HEK293 (cell line): Measurements from ENCODE around the gene FAM193B.

Experiments used
- CTCF ChIA-PET: fragments of 350-600 bp; formaldehyde crosslinking; extraction: SDS; loops from one replicate; lab custom pipeline; 2021; ENCODE audit warnings: antibody characterized with exemption; lab: Yijun Ruan, JAX
- POLR2A ChIA-PET: fragments of 300-600 bp; formaldehyde crosslinking; extraction: SDS; loops from one replicate; lab custom pipeline; 2020; ENCODE audit warnings: antibody characterized with exemption, inconsistent platforms; lab: Yijun Ruan, JAX
- H3K27ac ChIP-seq: fragments of 200-500 bp; sonication (Bioruptor generic); 2 replicates; pipeline ENCODE4 v1.5.1; 2014; ENCODE audit warnings: low read depth, low read length, control low read depth, inconsistent platforms; ENCODE audit errors: extremely low read depth
- H3K36me3 ChIP-seq, 2 experiments: fragments of 200-500 bp in 1 of 2; sonication (Bioruptor generic) in 1 of 2; 1 replicate in 1 of 2; 2 replicates in 1 of 2; pipeline ENCODE4 v1.5.1; 2014 to 2017; ENCODE audit warnings: inconsistent platforms in 2 of 2, low read length in 2 of 2; ENCODE audit not compliant: control insufficient read depth in 2 of 2, insufficient read depth in 1 of 2
- H3K4me1 ChIP-seq: fragments of 200-500 bp; sonication (Bioruptor generic); 2 replicates; pipeline ENCODE4 v1.5.1; 2014; ENCODE audit warnings: mild to moderate bottlenecking, low read length, inconsistent platforms; ENCODE audit not compliant: control insufficient read depth, insufficient read depth
- H3K4me3 ChIP-seq: 2 replicates; pipeline ENCODE4 v1.5.1; 2011; ENCODE audit warnings: low read depth, mild to moderate bottlenecking, control low read depth, low read length, moderate library complexity
- H3K9me3 ChIP-seq: fragments of 200-500 bp; sonication (Bioruptor generic); 2 replicates; pipeline ENCODE4 v1.5.1; 2014; ENCODE audit warnings: low read depth, low read length, inconsistent platforms; ENCODE audit not compliant: control insufficient read depth, insufficient read depth
- BCL11B ChIP-seq: fragments of 450-650 bp; formaldehyde crosslinking; IDR thresholded peaks from 2 replicates; pipeline ENCODE4 v1.5.1; 2016; ENCODE audit warnings: low read depth, missing biosample characterization, missing genetic modification characterization
- CTCF ChIP-seq: fragments of 450-650 bp; formaldehyde crosslinking; IDR thresholded peaks from 2 replicates; pipeline ENCODE4 v1.5.1; 2016; ENCODE audit warnings: missing biosample characterization, missing genetic modification characterization
- GLI2 ChIP-seq: fragments of 450-650 bp; formaldehyde crosslinking; IDR thresholded peaks from 2 replicates; pipeline ENCODE4; 2017; ENCODE audit warnings: missing biosample characterization, missing genetic modification characterization, low read depth, borderline replicate concordance
- MZF1 ChIP-seq: fragments of 450-650 bp; formaldehyde crosslinking; IDR thresholded peaks from 2 replicates; pipeline ENCODE4 v1.5.1; 2017; ENCODE audit warnings: missing biosample characterization, missing genetic modification characterization, borderline replicate concordance
- PRDM6 ChIP-seq: fragments of 450-650 bp; formaldehyde crosslinking; IDR thresholded peaks from 2 replicates; pipeline ENCODE4 v1.5.1; 2017; ENCODE audit warnings: missing biosample characterization, missing genetic modification characterization
- SP3 ChIP-seq: fragments of 450-650 bp; formaldehyde crosslinking; IDR thresholded peaks from 2 replicates; pipeline ENCODE4 v1.5.1; 2016; ENCODE audit warnings: missing biosample characterization, missing genetic modification characterization
- WT1 ChIP-seq: fragments of 450-650 bp; formaldehyde crosslinking; IDR thresholded peaks from 2 replicates; pipeline ENCODE4 v1.5.1; 2016; ENCODE audit warnings: missing biosample characterization, missing genetic modification characterization
- ZNF184 ChIP-seq: fragments of 450-650 bp; IDR thresholded peaks from 2 replicates; pipeline ENCODE4 v1.5.1; 2018; ENCODE audit warnings: missing biosample characterization, mild to moderate bottlenecking, missing genetic modification characterization
- ZNF19 ChIP-seq: fragments of 450-650 bp; formaldehyde crosslinking; IDR thresholded peaks from 2 replicates; pipeline ENCODE4; 2016; ENCODE audit warnings: missing biosample characterization, missing genetic modification characterization, low read depth
- ZNF221 ChIP-seq: fragments of 450-650 bp; formaldehyde crosslinking; IDR thresholded peaks from 2 replicates; pipeline ENCODE4 v1.5.1; 2017; ENCODE audit warnings: missing biosample characterization, missing genetic modification characterization, borderline replicate concordance
- ZNF223 ChIP-seq: fragments of 450-650 bp; formaldehyde crosslinking; IDR thresholded peaks from 2 replicates; pipeline ENCODE4 v1.5.1; 2016; ENCODE audit warnings: missing biosample characterization, missing genetic modification characterization
- ZNF274 ChIP-seq, 2 experiments: fragments of 200-500 bp in 1 of 2; fragments of 450-650 bp in 1 of 2; sonication (Bioruptor generic) in 1 of 2; formaldehyde crosslinking in 1 of 2; IDR thresholded peaks; 2 replicates each; pipeline versions ENCODE4 v1.5.1 to v1.6.1; 2014 to 2016; ENCODE audit warnings: borderline replicate concordance in 1 of 2, inconsistent platforms in 1 of 2, low read length in 1 of 2, missing biosample characterization in 1 of 2, missing genetic modification characterization in 1 of 2
- ZNF335 ChIP-seq: fragments of 450-650 bp; formaldehyde crosslinking; conservative IDR thresholded peaks from 2 replicates; pipeline ENCODE4 v1.5.1; 2016; ENCODE audit warnings: missing biosample characterization, missing genetic modification characterization
- ZNF473 ChIP-seq: fragments of 450-650 bp; formaldehyde crosslinking; IDR thresholded peaks from 2 replicates; pipeline ENCODE4 v1.5.1; 2017; ENCODE audit warnings: missing biosample characterization, missing genetic modification characterization
- ZNF518A ChIP-seq: fragments of 450-650 bp; formaldehyde crosslinking; conservative IDR thresholded peaks from 2 replicates; pipeline ENCODE4 v1.5.1; 2016; ENCODE audit warnings: low read depth, missing biosample characterization, missing genetic modification characterization
- ZNF548 ChIP-seq: fragments of 450-650 bp; formaldehyde crosslinking; IDR thresholded peaks from 2 replicates; pipeline ENCODE4 v1.5.1; 2016; ENCODE audit warnings: missing biosample characterization, missing genetic modification characterization
- ZNF555 ChIP-seq: fragments of 450-650 bp; formaldehyde crosslinking; conservative IDR thresholded peaks from 2 replicates; pipeline ENCODE4 v1.5.1; 2017; ENCODE audit warnings: missing biosample characterization, mild to moderate bottlenecking, missing genetic modification characterization, inconsistent platforms
- ZNF560 ChIP-seq: fragments of 450-650 bp; formaldehyde crosslinking; IDR thresholded peaks from 2 replicates; pipeline ENCODE4 v1.5.1; 2017; ENCODE audit warnings: missing biosample characterization, missing genetic modification characterization, borderline replicate concordance
- ZNF596 ChIP-seq: fragments of 450-650 bp; IDR thresholded peaks from 2 replicates; pipeline ENCODE4 v1.5.0; 2018; ENCODE audit warnings: missing biosample characterization, mild to moderate bottlenecking, missing genetic modification characterization, moderate library complexity
- ZNF626 ChIP-seq: fragments of 450-650 bp; sonication (Bioruptor Pico); formaldehyde crosslinking; IDR thresholded peaks from 2 replicates; pipeline ENCODE4 v1.5.1; 2018; ENCODE audit warnings: missing biosample characterization, missing genetic modification characterization, inconsistent platforms
- ZNF629 ChIP-seq: fragments of 450-650 bp; formaldehyde crosslinking; IDR thresholded peaks from 2 replicates; pipeline ENCODE4 v1.5.1; 2017; ENCODE audit warnings: missing biosample characterization, missing genetic modification characterization
- ZNF654 ChIP-seq: fragments of 450-650 bp; formaldehyde crosslinking; IDR thresholded peaks from 2 replicates; pipeline ENCODE4 v1.5.1; 2016; ENCODE audit warnings: low read depth, missing biosample characterization, missing genetic modification characterization
- ZNF747 ChIP-seq: fragments of 450-650 bp; formaldehyde crosslinking; IDR thresholded peaks from 2 replicates; pipeline ENCODE4 v1.5.1; 2016; ENCODE audit warnings: missing biosample characterization, missing genetic modification characterization
- ZNF776 ChIP-seq: fragments of 450-650 bp; formaldehyde crosslinking; IDR thresholded peaks from 2 replicates; pipeline ENCODE4 v1.5.0; 2017; ENCODE audit warnings: missing biosample characterization, missing genetic modification characterization, borderline replicate concordance

FAM193B gene

GRCh38 chr5:177530638-177531037 lies 23.7 kb downstream of the FAM193B start (continued):
- TF ChIP-seq CTCF (tag by site-specific recombination) (no peak), ZNF747 (tag by site-specific recombination) (no peak), ZNF629 (tag by site-specific recombination) (no peak), ZNF548 (no peak), ZNF626 (tag by site-specific recombination) (no peak), ZNF221 (tag by site-specific recombination) (no peak), ZNF776 (tag by site-specific recombination) (no peak), ZNF223 (no peak), GLI2 (tag by site-specific recombination) (no peak), SP3 (tag by site-specific recombination) (no peak), ZNF19 (tag by site-specific recombination) (no peak)

- Histone ChIP-seq H3K4me1 (no peaks in the 10 kb centered on the region), H3K27ac (no peak overlapping the region), H3K9me3 (no peaks in the 10 kb centered on the region), H3K36me3 (peaks cover 13 to 94% of the 10 kb centered on the region in 2 experiments; a peak in 2 of 3 replicates), H3K4me3 (no peak overlapping the region)
- TF ChIP-seq ZNF184 (no peak), ZNF555 (tag by site-specific recombination) (no peak)
- ChIA-PET CTCF (interaction anchor here (0.6 kb wide), 2 partner anchors 22 to 467 kb away, joined by 3 read pairs; no protein-coding TSS in a partner anchor), POLR2A (interaction anchor here (0.6 kb wide), 1 partner anchor 337 kb away, joined by 5 read pairs; no protein-coding TSS in a partner anchor)
These were observed 24.8 kb downstream of the FAM193B start for GRCh38 chr5:177529247-177530203.

- ChIA-PET POLR2A (no interaction called here), CTCF (interaction anchor here (0.6 kb wide), 1 partner anchor 21 kb away, joined by 3 read pairs; no protein-coding TSS in a partner anchor)
- no peaks in the 10 kb centered on the region for H3K9me3 ChIP-seq
- H3K4me3 ChIP-seq, result no peak overlapping the region
- no peaks in the 10 kb centered on the region for H3K4me1 ChIP-seq
- H3K36me3 ChIP-seq, result peaks cover 10 to 97% of the 10 kb centered on the region in 2 experiments; a peak in 2 of 3 replicates
- no peak overlapping the region for H3K27ac ChIP-seq
- TF ChIP-seq ZNF19 (tag by site-specific recombination), result no peak
- TF ChIP-seq ZNF596 (tag by site-specific recombination), result no peak
- TF ChIP-seq PRDM6, result no peak
- TF ChIP-seq BCL11B (tag by site-specific recombination), result no peak
- no peak for TF ChIP-seq MZF1 (tag by site-specific recombination)
- TF ChIP-seq ZNF560, result no peak
- TF ChIP-seq ZNF335 (tag by site-specific recombination), result no peak
- no peak for TF ChIP-seq ZNF473 (tag by site-specific recombination)
- TF ChIP-seq ZNF518A, result no peak
- no peak for TF ChIP-seq WT1 (tag by site-specific recombination)
- no peak for TF ChIP-seq ZNF654 (tag by site-specific recombination)
- no peak for TF ChIP-seq ZNF274 (IDR thresholded peaks at IDR 0.05; ENCODE audit: low read length)
- TF ChIP-seq ZNF274 (tag by site-specific recombination; IDR thresholded peaks at IDR 0.05; ENCODE audit: borderline replicate concordance), result no peak
These were observed 25.7 kb downstream of the FAM193B start for GRCh38 chr5:177528631-177529030.
